HG03378 (cell line): ENCODE measurements around the gene GABRD.

Experiments
- ATAC-seq: cut with Tn5 transposase; IDR thresholded peaks from one replicate; pipeline ENCODE4 v1.9.1; 2021; ENCODE audit warnings: mild to moderate bottlenecking, moderate library complexity; ENCODE audit not compliant: unreplicated experiment

GABRD gene

GRCh38 chr1:1984560-1985070, 34.5 kb upstream of the GABRD start:
- ATAC-seq, result no peak

- ATAC-seq, result no peak
These were observed 33.6 kb upstream of the GABRD start for GRCh38 chr1:1985375-1986050.

GRCh38 chr1:1986451-1987141, 32.5 kb upstream of the GABRD start:
- no peak for ATAC-seq

- ATAC-seq, result no peak
These were observed 32.0 kb upstream of the GABRD start for GRCh38 chr1:1987142-1987510.

GRCh38 chr1:1988061-1988945, 30.8 kb upstream of the GABRD start:
- no peak for ATAC-seq

- ATAC-seq, result no peak
These were observed 30.0 kb upstream of the GABRD start for GRCh38 chr1:1989102-1989542.

- ATAC-seq, result no peak
These were observed 29.4 kb upstream of the GABRD start for GRCh38 chr1:1989789-1990188.

- no peak for ATAC-seq
These were observed 28.9 kb upstream of the GABRD start for GRCh38 chr1:1990222-1990621.

- ATAC-seq, result no peak
These were observed 24.6 kb upstream of the GABRD start for GRCh38 chr1:1994536-1994935.

- no peak for ATAC-seq
These were observed 22.9 kb upstream of the GABRD start for GRCh38 chr1:1996207-1996651.

- no peak for ATAC-seq
These were observed 21.6 kb upstream of the GABRD start for GRCh38 chr1:1997576-1997975.

GRCh38 chr1:2000432-2000831, 18.7 kb upstream of the GABRD start:
- no peak for ATAC-seq

- ATAC-seq, result no peak
These were observed 18.3 kb upstream of the GABRD start for GRCh38 chr1:2000850-2001249.

- no peak for ATAC-seq
These were observed 17.3 kb upstream of the GABRD start for GRCh38 chr1:2001773-2002411.

GRCh38 chr1:2003541-2004131, 15.5 kb upstream of the GABRD start, which contains the start of gene CFAP74:
Gene CFAP74 (minus strand): TSS chr1:2003786. CDS start chr1:1990956, 12,830 bp downstream.
- ATAC-seq, result no peak

GRCh38 chr1:2004856-2005255, 14.3 kb upstream of the GABRD start:
- ATAC-seq, result no peak

GRCh38 chr1:2009101-2010053, 9.8 kb upstream of the GABRD start:
- no peak for ATAC-seq

GRCh38 chr1:2014181-2014580, 5.0 kb upstream of the GABRD start:
- ATAC-seq, result no peak
